ENCODE results near the gene LRIG3. TPM values are rescaled to one million over a fixed set of nuclear protein-coding genes. Genes with fewer than 3 reads are reported as not detected.

The LRIG3 gene
- total and polyA plus RNA-seq, 2 donors (not counting 3 experiments of a cell fraction or from before 2014, with no cell fraction given), result 55.5 to 55.7 TPM

DNA sequence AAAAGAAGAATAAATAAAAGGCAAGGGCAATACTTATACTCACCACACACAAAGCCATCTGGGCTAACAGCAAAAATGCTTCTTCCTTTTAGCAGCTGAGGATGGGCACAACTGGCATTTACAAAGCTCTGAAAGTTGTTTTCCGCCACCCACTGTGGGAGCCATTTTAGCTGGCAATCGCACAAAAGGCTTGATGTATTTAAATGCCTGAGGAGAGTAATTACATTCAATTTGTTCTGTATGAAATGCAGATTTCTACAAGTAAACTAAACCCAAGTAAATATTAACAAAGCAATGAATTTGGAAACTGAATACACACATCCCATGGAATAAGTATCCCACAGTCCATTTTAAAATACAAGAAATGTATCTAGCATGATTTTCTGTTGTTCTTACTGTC is 37.5 kb downstream of the LRIG3 start:
- intact Hi-C loops (cut with micrococcal nuclease) (loop anchor here (10.0 kb wide), 1 partner anchor 272 kb away; no protein-coding TSS in a partner anchor), dilution Hi-C loops (cut with MboI; ENCODE audit: extremely low pct_ligation_motif_present, low sequenced_read_pairs) (no loop called here)
- Histone ChIP-seq H3K9me3 (replicated peaks; ENCODE audit: control insufficient read depth, insufficient read depth, low read length) (no peaks in the 10 kb centered on the region), H3K4me1 (ENCODE audit: control insufficient read depth, extremely low read depth, insufficient read depth, low read length) (no peaks in the 10 kb centered on the region), H3K4me2 (ENCODE audit: insufficient read depth, low read length) (no peak overlapping the region), H3K36me3 (ENCODE audit: control insufficient read depth in 2 of 2, extremely low read depth in 1 of 2, insufficient read depth in 2 of 2, low read length in 2 of 2) (peaks cover 39 to 58% of the 10 kb centered on the region in 2 experiments), H4K20me1 (replicated peaks; ENCODE audit: control insufficient read depth, extremely low read depth, insufficient read depth, low read length) (no peaks in the 10 kb centered on the region), H3K27ac (ENCODE audit: insufficient read depth, low read depth, low read length) (no peak overlapping the region), H3K9me1 (replicated peaks; ENCODE audit: control insufficient read depth, extremely low read depth, insufficient read depth, low read length) (peaks cover 3% of the 10 kb centered on the region), H3K4me3 (replicated peaks in 1 of 3; ENCODE audit: insufficient read depth in 1 of 3, low read depth in 1 of 3, low read length in 3 of 3) (no peak overlapping the region), H3K27me3 (ENCODE audit: control insufficient read depth in 2 of 2, insufficient read depth in 2 of 2, low read length in 2 of 2) (no peaks in the 10 kb centered on the region), H3K9ac (replicated peaks; ENCODE audit: extremely low read depth, insufficient read depth, low read length) (no peak overlapping the region), H3K79me2 (ENCODE audit: control insufficient read depth, insufficient read depth, low read length) (no peaks in the 10 kb centered on the region), H2AFZ (ENCODE audit: low read depth, low read length) (no peak overlapping the region)
- ChIA-PET POLR2A (no interaction called here), CTCF (interaction anchor here (1.3 to 1.9 kb wide), 2 partner anchors 20 to 204 kb away, joined by 3 to 6 read pairs; no protein-coding TSS in a partner anchor)
- no peak for DNase-seq (ENCODE audit: low read depth, low spot score)
- TF ChIP-seq, protein P1, sequence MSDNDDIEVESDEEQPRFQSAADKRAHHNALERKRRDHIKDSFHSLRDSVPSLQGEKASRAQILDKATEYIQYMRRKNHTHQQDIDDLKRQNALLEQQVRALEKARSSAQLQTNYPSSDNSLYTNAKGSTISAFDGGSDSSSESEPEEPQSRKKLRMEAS (IDR thresholded peaks at IDR 0.05; ENCODE audit: insufficient read depth, insufficient read length), result no peak
- TF ChIP-seq GATA2 (IDR thresholded peaks at IDR 0.05; ENCODE audit: insufficient read depth, insufficient read length, low read depth, low read length), result no peak
- BruUV-seq (replicated peaks), result no TSS peak
- no peak for FAIRE-seq

DNA sequence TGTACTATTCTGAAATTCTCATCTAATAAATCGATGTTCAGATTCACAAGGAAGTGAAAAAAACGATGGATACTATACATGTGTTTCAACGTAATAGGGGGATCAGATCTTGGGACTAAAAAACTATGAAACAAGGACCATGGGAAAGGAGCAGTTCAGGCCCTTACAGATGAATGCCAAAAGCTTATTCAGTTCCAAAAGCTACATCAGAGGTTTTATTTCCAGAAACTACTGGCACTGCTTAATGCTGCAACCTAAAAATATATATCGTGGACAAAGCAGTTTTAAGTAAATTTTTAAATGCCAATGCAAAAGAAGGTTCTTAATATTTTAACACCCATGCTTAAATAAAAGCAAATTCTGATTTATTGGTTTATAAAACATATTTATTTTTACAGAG is 38.5 kb downstream of the LRIG3 start:
- H3K9me1 ChIP-seq (replicated peaks; ENCODE audit: control insufficient read depth, extremely low read depth, insufficient read depth, low read length), result peaks cover 3% of the 10 kb centered on the region
- TF ChIP-seq GATA2 (IDR thresholded peaks at IDR 0.05; ENCODE audit: insufficient read depth, insufficient read length, low read depth, low read length) (no peak), EZH2 (IDR thresholded peaks at IDR 0.05; ENCODE audit: borderline replicate concordance, low read depth, low read length, severe bottlenecking) (no peak), POLR2AphosphoS5 (IDR thresholded peaks at IDR 0.05; ENCODE audit: insufficient read depth, low read depth, low read length) (no peak), MYC (IDR thresholded peaks at IDR 0.05; ENCODE audit: low read depth, low read length) (no peak), FOS (IDR thresholded peaks at IDR 0.05; ENCODE audit: borderline replicate concordance, insufficient read depth, low read length) (no peak), POLR2A (IDR thresholded peaks at IDR 0.05; ENCODE audit: low read depth, low read length) (no peak), JUN (IDR thresholded peaks at IDR 0.05; ENCODE audit: borderline replicate concordance, insufficient read depth, insufficient read length, low read depth) (no peak)
- TF ChIP-seq, protein P1 (IDR thresholded peaks at IDR 0.05; ENCODE audit: insufficient read depth, insufficient read length), result no peak
- TF ChIP-seq, protein P2, sequence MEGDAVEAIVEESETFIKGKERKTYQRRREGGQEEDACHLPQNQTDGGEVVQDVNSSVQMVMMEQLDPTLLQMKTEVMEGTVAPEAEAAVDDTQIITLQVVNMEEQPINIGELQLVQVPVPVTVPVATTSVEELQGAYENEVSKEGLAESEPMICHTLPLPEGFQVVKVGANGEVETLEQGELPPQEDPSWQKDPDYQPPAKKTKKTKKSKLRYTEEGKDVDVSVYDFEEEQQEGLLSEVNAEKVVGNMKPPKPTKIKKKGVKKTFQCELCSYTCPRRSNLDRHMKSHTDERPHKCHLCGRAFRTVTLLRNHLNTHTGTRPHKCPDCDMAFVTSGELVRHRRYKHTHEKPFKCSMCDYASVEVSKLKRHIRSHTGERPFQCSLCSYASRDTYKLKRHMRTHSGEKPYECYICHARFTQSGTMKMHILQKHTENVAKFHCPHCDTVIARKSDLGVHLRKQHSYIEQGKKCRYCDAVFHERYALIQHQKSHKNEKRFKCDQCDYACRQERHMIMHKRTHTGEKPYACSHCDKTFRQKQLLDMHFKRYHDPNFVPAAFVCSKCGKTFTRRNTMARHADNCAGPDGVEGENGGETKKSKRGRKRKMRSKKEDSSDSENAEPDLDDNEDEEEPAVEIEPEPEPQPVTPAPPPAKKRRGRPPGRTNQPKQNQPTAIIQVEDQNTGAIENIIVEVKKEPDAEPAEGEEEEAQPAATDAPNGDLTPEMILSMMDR (IDR thresholded peaks at IDR 0.05; ENCODE audit: extremely low read depth in 1 of 2, insufficient read depth in 1 of 2, low read depth in 1 of 2, low read length in 2 of 2), result no peak
- POLR2A ChIA-PET, result interaction anchor here (0.6 kb wide), 1 partner anchor 1034 kb away, joined by 5 read pairs; no protein-coding TSS in a partner anchor
- H3K4me2 ChIP-seq (ENCODE audit: insufficient read depth, low read length), result no peak overlapping the region
- no TSS peak for BruUV-seq (replicated peaks)
- DNase-seq (ENCODE audit: low read depth, low spot score) (no peak), FAIRE-seq (no peak)
- peaks cover 42 to 57% of the 10 kb centered on the region in 2 experiments for H3K36me3 ChIP-seq (ENCODE audit: control insufficient read depth in 2 of 2, extremely low read depth in 1 of 2, insufficient read depth in 2 of 2, low read length in 2 of 2)
- no peaks in the 10 kb centered on the region for H3K27me3 ChIP-seq (ENCODE audit: control insufficient read depth in 2 of 2, insufficient read depth in 2 of 2, low read length in 2 of 2)
- H3K27ac ChIP-seq (ENCODE audit: insufficient read depth, low read depth, low read length), result no peak overlapping the region
- H3K9me3 ChIP-seq (replicated peaks; ENCODE audit: control insufficient read depth, insufficient read depth, low read length), result no peaks in the 10 kb centered on the region
- CTCF ChIA-PET, result interaction anchor here (0.6 to 1.9 kb wide), 4 partner anchors 27 to 899 kb away, joined by 3 to 6 read pairs (median 5); no protein-coding TSS in a partner anchor
- intact Hi-C loops (cut with micrococcal nuclease) (loop anchor here (10.0 kb wide), 1 partner anchor 273 kb away; no protein-coding TSS in a partner anchor), dilution Hi-C loops (cut with MboI; ENCODE audit: extremely low pct_ligation_motif_present, low sequenced_read_pairs) (no loop called here)
- no peaks in the 10 kb centered on the region for H3K4me1 ChIP-seq (ENCODE audit: control insufficient read depth, extremely low read depth, insufficient read depth, low read length)
- no peak overlapping the region for H3K9ac ChIP-seq (replicated peaks; ENCODE audit: extremely low read depth, insufficient read depth, low read length)
- H3K79me2 ChIP-seq (ENCODE audit: control insufficient read depth, insufficient read depth, low read length), result no peaks in the 10 kb centered on the region
- no peaks in the 10 kb centered on the region for H4K20me1 ChIP-seq (replicated peaks; ENCODE audit: control insufficient read depth, extremely low read depth, insufficient read depth, low read length)
- H3K4me3 ChIP-seq (replicated peaks in 1 of 3; ENCODE audit: insufficient read depth in 1 of 3, low read depth in 1 of 3, low read length in 3 of 3), result no peak overlapping the region
- no peak overlapping the region for H2AFZ ChIP-seq (ENCODE audit: low read depth, low read length)

Data from endothelial cell of umbilical vein (primary cell).